Stomach (tissue), 4 donors: ENCODE measurements around the gene CLIC6.

Experiments used
- EP300 ChIP-seq: sonication (generic); formaldehyde crosslinking; IDR thresholded peaks from one replicate; pipeline ENCODE4 v1.6.1; 2017; ENCODE audit warnings: antibody characterized with exemption
- POLR2A ChIP-seq, 4 donors: fragments of 450-650 bp; IDR thresholded peaks; one replicate each; pipeline ENCODE4 v1.6.1; 2016; ENCODE audit warnings: antibody characterized with exemption in 4 of 4, control low read depth in 2 of 4, mild to moderate bottlenecking in 1 of 4, moderate library complexity in 1 of 4
- TF ChIP-seq, protein P1 (sequence below), 7 experiments: fragments of 450-650 bp in 4 of 7; fragments of 200-600 bp in 3 of 7; sonication (generic) in 3 of 7; IDR thresholded peaks; one replicate each; pipeline ENCODE4 v1.5.1; 2016 to 2019; ENCODE audit warnings: antibody characterized with exemption in 7 of 7, control low read depth in 2 of 7, mild to moderate bottlenecking in 1 of 7

DNA sequence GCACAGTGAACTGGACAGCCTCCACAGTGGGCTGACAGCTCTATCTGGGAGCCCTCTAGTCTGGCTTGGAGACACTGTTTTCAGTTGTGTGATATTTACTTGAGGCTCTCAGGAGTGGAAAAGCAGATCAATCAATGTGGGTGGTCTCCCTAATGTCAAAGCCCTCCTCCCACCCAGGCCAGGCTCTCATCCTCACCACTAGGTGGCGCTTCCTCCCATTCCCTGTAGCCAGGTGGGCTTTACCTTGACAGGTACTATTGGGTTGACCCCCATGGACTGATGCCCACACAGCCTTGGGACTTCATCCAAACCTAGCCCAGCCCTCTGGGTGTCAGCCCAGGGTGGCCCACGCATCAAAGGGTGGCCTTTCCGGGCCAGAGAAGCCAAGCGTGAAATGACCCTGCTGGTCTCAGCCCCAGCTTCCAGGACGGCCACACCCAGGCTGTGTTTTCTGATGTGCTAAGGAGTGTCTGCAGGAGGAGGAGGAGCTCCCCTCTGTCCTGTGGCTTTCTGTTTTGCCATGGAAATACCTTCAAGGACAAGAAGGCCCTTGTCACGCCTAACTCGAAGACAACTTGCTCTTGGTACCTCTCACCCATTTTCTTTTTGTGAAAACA, 54.0 kb downstream of the CLIC6 start:
- TF ChIP-seq EP300 = no peak
- no peak for TF ChIP-seq POLR2A (IDR thresholded peaks at IDR 0.05)
- TF ChIP-seq, protein P1, sequence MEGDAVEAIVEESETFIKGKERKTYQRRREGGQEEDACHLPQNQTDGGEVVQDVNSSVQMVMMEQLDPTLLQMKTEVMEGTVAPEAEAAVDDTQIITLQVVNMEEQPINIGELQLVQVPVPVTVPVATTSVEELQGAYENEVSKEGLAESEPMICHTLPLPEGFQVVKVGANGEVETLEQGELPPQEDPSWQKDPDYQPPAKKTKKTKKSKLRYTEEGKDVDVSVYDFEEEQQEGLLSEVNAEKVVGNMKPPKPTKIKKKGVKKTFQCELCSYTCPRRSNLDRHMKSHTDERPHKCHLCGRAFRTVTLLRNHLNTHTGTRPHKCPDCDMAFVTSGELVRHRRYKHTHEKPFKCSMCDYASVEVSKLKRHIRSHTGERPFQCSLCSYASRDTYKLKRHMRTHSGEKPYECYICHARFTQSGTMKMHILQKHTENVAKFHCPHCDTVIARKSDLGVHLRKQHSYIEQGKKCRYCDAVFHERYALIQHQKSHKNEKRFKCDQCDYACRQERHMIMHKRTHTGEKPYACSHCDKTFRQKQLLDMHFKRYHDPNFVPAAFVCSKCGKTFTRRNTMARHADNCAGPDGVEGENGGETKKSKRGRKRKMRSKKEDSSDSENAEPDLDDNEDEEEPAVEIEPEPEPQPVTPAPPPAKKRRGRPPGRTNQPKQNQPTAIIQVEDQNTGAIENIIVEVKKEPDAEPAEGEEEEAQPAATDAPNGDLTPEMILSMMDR (IDR thresholded peaks at IDR 0.05) = peak in 4 of 7 experiments; percentile 23 to 47 (median 34)
